Epithelial cell of prostate (primary cell): Measurements from ENCODE around the gene VTN.
"Not testable (repeated sequence)": the region's sequence is repeated elsewhere in the genome, so short reads cannot be mapped to it uniquely, and the experiment has no call there.

Source experiments
- DNase-seq: peaks from one replicate; pipeline ENCODE4 v3.0.0-alpha.2; 2011; ENCODE audit warnings: low read depth, low spot score
- H3K27ac ChIP-seq: fragments of 450-650 bp; 2 replicates; pipeline ENCODE4 v1.5.1; 2017; ENCODE audit warnings: mild to moderate bottlenecking

VTN gene

GRCh38 chr17:28345419-28346198 is 24.5 kb downstream of the VTN start:
- no peak for DNase-seq
- peak overlapping the region; percentile 85 for H3K27ac ChIP-seq

- no peak for DNase-seq
- no peak overlapping the region for H3K27ac ChIP-seq
Observed at GRCh38 chr17:28344435-28344901, 25.6 kb downstream of the VTN start.

- DNase-seq = no peak
- no peak overlapping the region for H3K27ac ChIP-seq
Observed at GRCh38 chr17:28344011-28344410, 26.1 kb downstream of the VTN start.

GRCh38 chr17:28343491-28343932 is 26.6 kb downstream of the VTN start:
- no peak overlapping the region for H3K27ac ChIP-seq
- no peak for DNase-seq

- DNase-seq = no peak
- no peak overlapping the region for H3K27ac ChIP-seq
Observed at GRCh38 chr17:28342313-28342712, 27.8 kb downstream of the VTN start.

GRCh38 chr17:28341516-28341915 is 28.6 kb downstream of the VTN start:
- DNase-seq = no peak
- no peak overlapping the region for H3K27ac ChIP-seq

GRCh38 chr17:28340374-28340773 is 29.7 kb downstream of the VTN start:
- DNase-seq = no peak
- H3K27ac ChIP-seq = no peak overlapping the region

GRCh38 chr17:28339431-28339830 is 30.7 kb downstream of the VTN start:
- H3K27ac ChIP-seq = peak overlapping the region; percentile 99
- no peak for DNase-seq

- peak overlapping the region; percentile 99 for H3K27ac ChIP-seq
- DNase-seq = not testable (repeated sequence)
Observed at GRCh38 chr17:28338769-28339212, 31.3 kb downstream of the VTN start.

- peak overlapping the region; percentile 99 for H3K27ac ChIP-seq
- no peak for DNase-seq
Observed at GRCh38 chr17:28338056-28338768, 31.9 kb downstream of the VTN start.

GRCh38 chr17:28335959-28336871 is 33.9 kb downstream of the VTN start:
- H3K27ac ChIP-seq = peak overlapping the region; percentile 99
- DNase-seq = peak; percentile 80

GRCh38 chr17:28335201-28335958 is 34.7 kb downstream of the VTN start, which contains the start of the genes IFT20 and TNFAIP1:
TSS of gene IFT20 (minus strand) at chr17:28335472. CDS start at chr17:28331985, 3,487 bp downstream.
TSS of gene TNFAIP1 (plus strand) at chr17:28335761. CDS start at chr17:28339522, 3,761 bp downstream.
- DNase-seq = peak; percentile 100
- H3K27ac ChIP-seq = peak within 1 kb of the TSS; percentile 99

- H3K27ac ChIP-seq = peak overlapping the region; percentile 99
- DNase-seq = no peak
Observed at GRCh38 chr17:28334666-28335200, 35.4 kb downstream of the VTN start.

- no peak overlapping the region for H3K27ac ChIP-seq
- DNase-seq = no peak
Observed at GRCh38 chr17:28334171-28334570, 35.9 kb downstream of the VTN start.

GRCh38 chr17:28333083-28333746 is 36.9 kb downstream of the VTN start:
- no peak for DNase-seq
- no peak overlapping the region for H3K27ac ChIP-seq

GRCh38 chr17:28331891-28332420 is 38.2 kb downstream of the VTN start:
- H3K27ac ChIP-seq = no peak overlapping the region
- DNase-seq = no peak

GRCh38 chr17:28330671-28331070 is 39.4 kb downstream of the VTN start:
- H3K27ac ChIP-seq = no peak overlapping the region
- DNase-seq = no peak

- no peak for DNase-seq
- H3K27ac ChIP-seq = no peak overlapping the region
Observed at GRCh38 chr17:28328325-28328724, 41.8 kb downstream of the VTN start.
